Type B pancreatic cell (in vitro differentiated cells): ENCODE measurements around the gene OGG1. TPM values are rescaled to one million over a fixed set of nuclear protein-coding genes. Genes with fewer than 3 reads are reported as not detected.
"Not testable (repeated sequence)": the region's sequence is repeated elsewhere in the genome, so short reads cannot be mapped to it uniquely, and the experiment has no call there.

Experiments used
- DNase-seq: peaks from one replicate; pipeline ENCODE4 v3.0.0; 2021; ENCODE audit warnings: mixed read lengths; ENCODE audit not compliant: unreplicated experiment; ENCODE audit errors: extremely low spot score
- H3K27ac Mint-ChIP-seq: 2 replicates; pipeline ENCODE4 v1.8.0; 2021; ENCODE audit warnings: mild to moderate bottlenecking, mixed read lengths
- H3K27me3 Mint-ChIP-seq: 2 replicates; pipeline ENCODE4 v1.8.0; 2021; ENCODE audit warnings: mixed read lengths
- H3K36me3 Mint-ChIP-seq: 2 replicates; pipeline ENCODE4 v1.8.0; 2021; ENCODE audit warnings: mixed read lengths
- H3K4me1 Mint-ChIP-seq: one replicate; pipeline ENCODE4 v1.8.0; 2021; ENCODE audit warnings: mixed read lengths; ENCODE audit not compliant: unreplicated experiment
- H3K4me3 Mint-ChIP-seq: 2 replicates; pipeline ENCODE4 v1.8.0; 2021; ENCODE audit warnings: mild to moderate bottlenecking, mixed read lengths
- H3K9me3 Mint-ChIP-seq: 2 replicates; pipeline ENCODE4 v1.8.0; 2021; ENCODE audit warnings: mixed read lengths
- CTCF ChIP-seq: fragments of 200-600 bp; sonication (generic); conservative IDR thresholded peaks from 2 replicates; pipeline ENCODE4 v1.5.0; 2021; ENCODE audit warnings: antibody characterized with exemption, mild to moderate bottlenecking
- total RNA-seq: library from RNA; stranded (reverse); gene quantifications from 2 replicates; pipeline ENCODE4 v1.2.1, GENCODE V29; 2021; ENCODE audit warnings: low replicate concordance

Gene OGG1
- total RNA-seq, 1 donor from 2014 or later = 40.4 TPM

- H3K9me3 Mint-ChIP-seq = no peaks in the 10 kb centered on the region
- peaks cover 4% of the 10 kb centered on the region for H3K36me3 Mint-ChIP-seq
- H3K4me1 Mint-ChIP-seq = peaks cover 8% of the 10 kb centered on the region
- DNase-seq = no peak
- H3K27ac Mint-ChIP-seq = no peak overlapping the region
- H3K4me3 Mint-ChIP-seq = peak overlapping the region; percentile 66
- TF ChIP-seq CTCF = no peak
- peaks cover 3% of the 10 kb centered on the region for H3K27me3 Mint-ChIP-seq
These were observed 20.6 kb downstream of the OGG1 start for GRCh38 chr3:9770276-9770812.

DNA sequence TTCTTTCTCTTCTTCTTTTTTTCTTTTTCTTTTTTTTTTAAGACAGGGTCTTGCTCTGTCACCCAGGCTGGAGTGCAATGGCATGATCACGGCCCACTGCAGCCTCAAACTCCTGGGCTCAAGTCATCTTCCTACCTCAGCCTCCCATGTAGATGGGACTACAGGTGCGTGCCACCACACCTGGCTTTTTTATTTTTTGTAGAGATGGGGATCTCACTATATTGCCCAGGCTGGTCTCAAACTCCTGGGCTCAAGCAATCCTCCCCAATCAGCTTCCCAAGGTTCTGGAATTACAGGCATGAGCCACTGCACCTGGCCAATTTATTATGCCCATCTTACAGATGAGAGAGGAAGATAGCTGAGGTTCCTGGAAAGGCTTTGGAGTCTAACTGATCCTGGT is 21.3 kb downstream of the OGG1 start:
- not testable (repeated sequence) for H3K36me3 Mint-ChIP-seq, H3K9me3 Mint-ChIP-seq, H3K27ac Mint-ChIP-seq, DNase-seq, H3K27me3 Mint-ChIP-seq, H3K4me1 Mint-ChIP-seq
- peak overlapping the region; percentile 63 for H3K4me3 Mint-ChIP-seq

- no peaks in the 10 kb centered on the region for H3K27me3 Mint-ChIP-seq
- no peaks in the 10 kb centered on the region for H3K4me1 Mint-ChIP-seq
- H3K9me3 Mint-ChIP-seq = no peaks in the 10 kb centered on the region
These were observed 27.3 kb downstream of the OGG1 start for GRCh38 chr3:9776896-9777693.

GRCh38 chr3:9777694-9778021 is 27.9 kb downstream of the OGG1 start:
- Mint-ChIP-seq H3K4me3 (no peak overlapping the region), H3K27ac (no peak overlapping the region), H3K4me1 (no peaks in the 10 kb centered on the region), H3K27me3 (no peaks in the 10 kb centered on the region), H3K36me3 (peaks cover under 1% of the 10 kb centered on the region), H3K9me3 (no peaks in the 10 kb centered on the region)
- no peak for TF ChIP-seq CTCF
- DNase-seq = no peak

More at GRCh38 chr3:9776896-9777693, 27.3 kb downstream of the OGG1 start:
- no peak for DNase-seq
- no peak overlapping the region for H3K4me3 Mint-ChIP-seq
- no peak for TF ChIP-seq CTCF
- H3K36me3 Mint-ChIP-seq = no peaks in the 10 kb centered on the region
- no peak overlapping the region for H3K27ac Mint-ChIP-seq

- H3K9me3 Mint-ChIP-seq = no peaks in the 10 kb centered on the region
- peaks cover 4% of the 10 kb centered on the region for H3K36me3 Mint-ChIP-seq
- no peak overlapping the region for H3K27ac Mint-ChIP-seq
- no peak for DNase-seq
- no peak for TF ChIP-seq CTCF
- H3K4me3 Mint-ChIP-seq = no peak overlapping the region
- no peaks in the 10 kb centered on the region for H3K4me1 Mint-ChIP-seq
- H3K27me3 Mint-ChIP-seq = no peaks in the 10 kb centered on the region
These were observed 28.7 kb downstream of the OGG1 start for GRCh38 chr3:9778143-9779074.
